Measurements from ENCODE around the gene SERPINB7. TPM values are rescaled to one million over a fixed set of nuclear protein-coding genes. Genes with fewer than 3 reads are reported as not detected.

Gene SERPINB7
- polyA plus RNA-seq, 1 donor from 2014 or later, result not detected

- no peaks in the 10 kb centered on the region for H3K9me2 ChIP-seq (ENCODE audit: insufficient read depth, low read length)
- H4K20me1 ChIP-seq (ENCODE audit: insufficient read depth), result no peaks in the 10 kb centered on the region
- no peak overlapping the region for H3K4me3 ChIP-seq (ENCODE audit: low read length)
- H3K27ac ChIP-seq (ENCODE audit: low read length), result no peak overlapping the region
- no peaks in the 10 kb centered on the region for H3K79me2 ChIP-seq (replicated peaks; ENCODE audit: insufficient read depth, low read length)
- H3F3A ChIP-seq (ENCODE audit: insufficient read depth, low read length, poor library complexity, severe bottlenecking), result no peaks in the 10 kb centered on the region
- no peak overlapping the region for H3K9ac ChIP-seq (ENCODE audit: low read length)
- no peak overlapping the region for H3K4me2 ChIP-seq (ENCODE audit: low read length)
- H3K27me3 ChIP-seq (ENCODE audit: insufficient read depth, low read depth, low read length), result no peaks in the 10 kb centered on the region
- no peak overlapping the region for H2AFZ ChIP-seq (ENCODE audit: low read depth, low read length)
- TF ChIP-seq MXI1 (conservative IDR thresholded peaks at IDR 0.05; ENCODE audit: poor library complexity, severe bottlenecking) (no peak), TAF1 (IDR thresholded peaks at IDR 0.05; ENCODE audit: low read depth) (no peak), REST (IDR thresholded peaks at IDR 0.05; ENCODE audit: borderline replicate concordance) (no peak), SMC3 (conservative IDR thresholded peaks at IDR 0.05; ENCODE audit: poor library complexity) (no peak), POLR2AphosphoS5 (IDR thresholded peaks at IDR 0.05) (no peak), EP300 (conservative IDR thresholded peaks at IDR 0.05; ENCODE audit: poor library complexity, severe bottlenecking) (no peak), RAD21 (conservative IDR thresholded peaks at IDR 0.05) (no peak), EZH2 (IDR thresholded peaks at IDR 0.05; ENCODE audit: borderline replicate concordance, insufficient read depth, low read length, poor library complexity, severe bottlenecking) (no peak), CTCF (IDR thresholded peaks at IDR 0.05; ENCODE audit: poor library complexity, severe bottlenecking) (no peak)
- no peaks in the 10 kb centered on the region for H3K36me3 ChIP-seq (ENCODE audit: insufficient read depth, low read length)
- H3K9me3 ChIP-seq (ENCODE audit: low read length), result no peaks in the 10 kb centered on the region
Measured at GRCh38 chr18:63834471-63835113, 59.4 kb downstream of the SERPINB7 start.

- Histone ChIP-seq H3K9me2 (ENCODE audit: insufficient read depth, low read length) (no peaks in the 10 kb centered on the region), H3K4me2 (ENCODE audit: low read length) (no peak overlapping the region), H3K27me3 (ENCODE audit: insufficient read depth, low read depth, low read length) (no peaks in the 10 kb centered on the region), H4K20me1 (ENCODE audit: insufficient read depth) (no peaks in the 10 kb centered on the region), H3K9me3 (ENCODE audit: low read length) (no peaks in the 10 kb centered on the region), H3K36me3 (ENCODE audit: insufficient read depth, low read length) (no peaks in the 10 kb centered on the region), H2AFZ (ENCODE audit: low read depth, low read length) (no peak overlapping the region), H3K9ac (ENCODE audit: low read length) (no peak overlapping the region), H3K79me2 (replicated peaks; ENCODE audit: insufficient read depth, low read length) (no peaks in the 10 kb centered on the region), H3K27ac (ENCODE audit: low read length) (no peak overlapping the region), H3F3A (ENCODE audit: insufficient read depth, low read length, poor library complexity, severe bottlenecking) (no peaks in the 10 kb centered on the region), H3K4me3 (ENCODE audit: low read length) (no peak overlapping the region)
- TF ChIP-seq RAD21 (conservative IDR thresholded peaks at IDR 0.05) (no peak), CTCF (IDR thresholded peaks at IDR 0.05; ENCODE audit: poor library complexity, severe bottlenecking) (no peak), REST (IDR thresholded peaks at IDR 0.05; ENCODE audit: borderline replicate concordance) (no peak), MXI1 (conservative IDR thresholded peaks at IDR 0.05; ENCODE audit: poor library complexity, severe bottlenecking) (no peak), POLR2AphosphoS5 (IDR thresholded peaks at IDR 0.05) (no peak), SMC3 (conservative IDR thresholded peaks at IDR 0.05; ENCODE audit: poor library complexity) (no peak), EP300 (conservative IDR thresholded peaks at IDR 0.05; ENCODE audit: poor library complexity, severe bottlenecking) (no peak), TAF1 (IDR thresholded peaks at IDR 0.05; ENCODE audit: low read depth) (no peak), EZH2 (IDR thresholded peaks at IDR 0.05; ENCODE audit: borderline replicate concordance, insufficient read depth, low read length, poor library complexity, severe bottlenecking) (no peak)
Measured at GRCh38 chr18:63836456-63836855, 61.2 kb downstream of the SERPINB7 start.
